Measurements from ENCODE around the gene TKT.

Gene TKT

DNA sequence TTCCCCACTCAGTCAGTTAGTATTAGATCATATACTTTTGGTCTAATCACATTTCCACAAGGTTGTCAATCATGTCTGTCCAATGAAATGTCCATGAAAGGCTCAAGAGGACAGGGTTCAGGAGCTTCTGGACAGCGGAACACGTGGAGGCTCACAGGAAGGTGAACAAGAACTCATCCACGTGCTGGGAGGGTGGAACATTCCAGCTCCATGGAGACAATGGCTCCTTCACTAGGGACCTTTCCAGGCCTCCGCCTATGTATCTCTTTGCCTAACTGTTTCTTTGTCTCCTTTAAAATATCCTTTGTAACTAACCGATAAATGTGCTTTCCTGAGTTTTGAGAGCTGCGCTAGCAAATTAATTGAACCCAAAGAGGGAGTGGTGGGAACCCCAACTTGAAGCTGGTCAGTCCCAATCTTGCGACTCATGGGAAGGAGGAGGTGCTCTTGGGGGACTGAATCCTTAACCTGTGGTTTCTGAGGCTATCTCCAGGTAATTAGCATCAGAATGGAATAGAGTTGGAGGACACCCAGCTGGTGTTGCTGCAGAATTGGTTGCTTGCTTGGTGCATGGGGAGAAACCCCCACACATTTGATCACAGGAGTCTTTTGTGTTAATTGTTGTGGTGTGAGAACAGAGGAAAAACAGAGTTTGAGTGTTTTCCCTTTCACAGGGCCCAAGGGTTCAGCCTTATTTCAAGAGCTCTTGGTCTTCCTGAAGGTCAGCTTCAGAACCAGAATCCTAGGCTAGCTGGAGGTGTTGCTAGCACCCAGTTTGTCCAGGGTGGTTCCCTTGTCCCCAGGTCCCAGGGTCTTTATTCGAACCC, 3.0 kb upstream of the TKT start:
- H3K4me1 ChIP-seq (ENCODE audit: insufficient read depth, low read length, severe bottlenecking) = peaks cover 14% of the 10 kb centered on the region
- no peaks in the 10 kb centered on the region for H3K9me2 ChIP-seq (ENCODE audit: low read depth, low read length)
- H2AFZ ChIP-seq (ENCODE audit: low read length) = no peak overlapping the region
- no peak overlapping the region for H3K4me3 ChIP-seq (ENCODE audit: low read depth, low read length, poor library complexity, severe bottlenecking)
- no peak overlapping the region for H3K9ac ChIP-seq (ENCODE audit: low read length)
- H3K9me3 ChIP-seq (ENCODE audit: low read length) = no peaks in the 10 kb centered on the region
- H3K27ac ChIP-seq (ENCODE audit: low read depth, low read length, poor library complexity, severe bottlenecking) = no peak overlapping the region
- no peak overlapping the region for H3K4me2 ChIP-seq (ENCODE audit: low read length)
- H3K27me3 ChIP-seq (ENCODE audit: insufficient read depth, low read length) = no peaks in the 10 kb centered on the region
- H3F3A ChIP-seq (ENCODE audit: insufficient read depth, low read length) = no peaks in the 10 kb centered on the region
- no peak for TF ChIP-seq CTCF (IDR thresholded peaks at IDR 0.05; ENCODE audit: low read length)
- TF ChIP-seq EZH2 (IDR thresholded peaks at IDR 0.05; ENCODE audit: borderline replicate concordance, low read length) = no peak
- peaks cover 11% of the 10 kb centered on the region; the same call in 1 of the 2 replicates for H3K36me3 ChIP-seq (ENCODE audit: insufficient read depth, low read length)
- no peaks in the 10 kb centered on the region for H4K20me1 ChIP-seq (ENCODE audit: insufficient read depth, low read length)
- H3K79me2 ChIP-seq (ENCODE audit: insufficient read depth, low read length) = peaks cover 16% of the 10 kb centered on the region

DNA sequence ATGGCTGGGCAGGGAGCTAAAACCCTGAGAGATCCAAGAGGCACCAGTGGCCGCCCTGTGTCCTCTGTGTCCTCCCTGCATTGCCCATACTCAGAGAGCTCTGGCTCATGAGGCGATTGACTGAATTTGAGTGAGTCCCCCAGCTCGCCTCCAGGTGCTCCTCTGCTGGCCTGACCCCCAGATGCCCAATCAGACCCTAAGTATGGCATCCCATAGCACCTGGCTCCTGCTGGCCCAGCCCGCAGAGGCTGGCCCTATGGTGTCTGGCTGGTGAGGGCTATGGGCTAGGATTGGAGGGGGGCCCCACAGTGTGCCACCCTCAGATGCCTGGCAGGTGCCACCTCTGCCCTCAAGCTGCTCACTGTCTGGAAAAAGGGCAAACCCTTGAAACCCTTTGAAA, 1.6 kb upstream of the TKT start:
- no peak for TF ChIP-seq EZH2 (IDR thresholded peaks at IDR 0.05; ENCODE audit: borderline replicate concordance, low read length)
- no peak for TF ChIP-seq CTCF (IDR thresholded peaks at IDR 0.05; ENCODE audit: low read length)
- Histone ChIP-seq H3K4me3 (ENCODE audit: low read depth, low read length, poor library complexity, severe bottlenecking) (no peak overlapping the region), H3K4me2 (ENCODE audit: low read length) (no peak overlapping the region), H3K9me2 (ENCODE audit: low read depth, low read length) (no peaks in the 10 kb centered on the region), H3K4me1 (ENCODE audit: insufficient read depth, low read length, severe bottlenecking) (peaks cover 27% of the 10 kb centered on the region), H2AFZ (ENCODE audit: low read length) (no peak overlapping the region), H3K27ac (ENCODE audit: low read depth, low read length, poor library complexity, severe bottlenecking) (no peak overlapping the region), H3K9ac (ENCODE audit: low read length) (no peak overlapping the region), H3K9me3 (ENCODE audit: low read length) (no peaks in the 10 kb centered on the region), H3K36me3 (ENCODE audit: insufficient read depth, low read length) (peaks cover 18% of the 10 kb centered on the region; the same call in 1 of the 2 replicates), H3K27me3 (ENCODE audit: insufficient read depth, low read length) (no peaks in the 10 kb centered on the region), H4K20me1 (ENCODE audit: insufficient read depth, low read length) (no peaks in the 10 kb centered on the region), H3F3A (ENCODE audit: insufficient read depth, low read length) (no peaks in the 10 kb centered on the region), H3K79me2 (ENCODE audit: insufficient read depth, low read length) (peaks cover 30% of the 10 kb centered on the region)

- Histone ChIP-seq H2AFZ (ENCODE audit: low read length) (no peak overlapping the region), H3K4me3 (ENCODE audit: low read depth, low read length, poor library complexity, severe bottlenecking) (no peak overlapping the region), H3F3A (ENCODE audit: insufficient read depth, low read length) (no peaks in the 10 kb centered on the region), H3K9me3 (ENCODE audit: low read length) (no peaks in the 10 kb centered on the region), H3K27ac (ENCODE audit: low read depth, low read length, poor library complexity, severe bottlenecking) (no peak overlapping the region), H3K27me3 (ENCODE audit: insufficient read depth, low read length) (no peaks in the 10 kb centered on the region), H3K9me2 (ENCODE audit: low read depth, low read length) (no peaks in the 10 kb centered on the region), H4K20me1 (ENCODE audit: insufficient read depth, low read length) (no peaks in the 10 kb centered on the region), H3K4me1 (ENCODE audit: insufficient read depth, low read length, severe bottlenecking) (peaks cover 35% of the 10 kb centered on the region), H3K4me2 (ENCODE audit: low read length) (no peak overlapping the region), H3K9ac (ENCODE audit: low read length) (no peak overlapping the region), H3K79me2 (ENCODE audit: insufficient read depth, low read length) (peaks cover 38% of the 10 kb centered on the region), H3K36me3 (ENCODE audit: insufficient read depth, low read length) (peaks cover 24% of the 10 kb centered on the region; the same call in 1 of the 2 replicates)
- TF ChIP-seq EZH2 (IDR thresholded peaks at IDR 0.05; ENCODE audit: borderline replicate concordance, low read length) (no peak), CTCF (IDR thresholded peaks at IDR 0.05; ENCODE audit: low read length) (no peak)
These were observed 858 bp upstream of the TKT start for GRCh38 chr3:53256704-53257055.
